ENCODE measurements around the gene TTLL11. TPM values are rescaled to one million over a fixed set of nuclear protein-coding genes. Genes with fewer than 3 reads are reported as not detected.

Gene TTLL11
- polyA plus RNA-seq, 1 donor from 2014 or later, result 8.0 TPM

DNA sequence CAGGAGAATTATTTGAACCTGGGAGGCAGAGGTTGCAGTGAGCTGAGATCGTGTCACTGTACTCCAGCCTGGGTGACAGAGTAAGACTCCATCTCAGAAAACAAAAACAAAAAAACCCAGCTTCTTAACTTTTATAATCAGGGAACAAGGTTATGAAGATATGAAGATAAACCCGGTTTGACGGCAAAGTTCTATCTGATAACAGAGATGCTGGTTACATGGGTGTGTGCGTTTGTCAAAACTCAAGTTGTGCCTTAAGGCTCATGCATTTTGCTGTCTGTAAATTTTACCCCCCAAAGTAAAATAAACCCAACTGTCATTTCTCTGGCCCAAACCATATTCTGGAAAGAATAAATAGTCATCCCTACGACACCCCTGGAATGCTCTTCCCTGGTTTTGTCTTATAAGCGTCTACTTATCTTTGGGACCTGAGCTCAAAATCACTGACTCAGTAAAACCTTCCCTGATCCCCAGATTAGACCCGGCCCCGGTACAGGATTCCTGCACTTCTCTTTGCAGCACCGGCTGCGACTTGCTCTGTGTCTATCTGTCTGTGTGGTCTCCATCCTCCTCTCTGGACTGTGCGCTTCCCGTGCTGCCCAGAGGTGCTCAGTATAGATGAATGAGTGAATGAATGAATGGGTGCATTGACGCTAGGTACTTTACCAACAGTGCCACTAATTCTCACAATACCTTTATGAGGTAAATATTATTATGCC lies 269.5 kb downstream of the TTLL11 start:
- TF ChIP-seq CTCF (IDR thresholded peaks at IDR 0.05; ENCODE audit: poor library complexity, severe bottlenecking) (no peak), SMC3 (conservative IDR thresholded peaks at IDR 0.05; ENCODE audit: poor library complexity) (no peak), REST (IDR thresholded peaks at IDR 0.05; ENCODE audit: borderline replicate concordance) (no peak), MXI1 (conservative IDR thresholded peaks at IDR 0.05; ENCODE audit: poor library complexity, severe bottlenecking) (no peak), RAD21 (conservative IDR thresholded peaks at IDR 0.05) (no peak), EP300 (conservative IDR thresholded peaks at IDR 0.05; ENCODE audit: poor library complexity, severe bottlenecking) (no peak), POLR2AphosphoS5 (IDR thresholded peaks at IDR 0.05) (no peak)
- Histone ChIP-seq H3K27me3 (ENCODE audit: insufficient read depth, low read depth, low read length) (no peaks in the 10 kb centered on the region), H3K4me3 (ENCODE audit: low read length) (no peak overlapping the region), H3K9me2 (ENCODE audit: insufficient read depth, low read length) (no peaks in the 10 kb centered on the region), H4K20me1 (ENCODE audit: insufficient read depth) (no peaks in the 10 kb centered on the region), H3K9me3 (ENCODE audit: low read length) (no peaks in the 10 kb centered on the region), H3K27ac (ENCODE audit: low read length) (no peak overlapping the region), H3K9ac (ENCODE audit: low read length) (no peak overlapping the region), H3F3A (ENCODE audit: insufficient read depth, low read length, poor library complexity, severe bottlenecking) (no peaks in the 10 kb centered on the region), H2AFZ (ENCODE audit: low read depth, low read length) (no peak overlapping the region), H3K4me2 (ENCODE audit: low read length) (no peak overlapping the region), H3K36me3 (ENCODE audit: insufficient read depth, low read length) (no peaks in the 10 kb centered on the region), H3K79me2 (replicated peaks; ENCODE audit: insufficient read depth, low read length) (no peaks in the 10 kb centered on the region)

DNA sequence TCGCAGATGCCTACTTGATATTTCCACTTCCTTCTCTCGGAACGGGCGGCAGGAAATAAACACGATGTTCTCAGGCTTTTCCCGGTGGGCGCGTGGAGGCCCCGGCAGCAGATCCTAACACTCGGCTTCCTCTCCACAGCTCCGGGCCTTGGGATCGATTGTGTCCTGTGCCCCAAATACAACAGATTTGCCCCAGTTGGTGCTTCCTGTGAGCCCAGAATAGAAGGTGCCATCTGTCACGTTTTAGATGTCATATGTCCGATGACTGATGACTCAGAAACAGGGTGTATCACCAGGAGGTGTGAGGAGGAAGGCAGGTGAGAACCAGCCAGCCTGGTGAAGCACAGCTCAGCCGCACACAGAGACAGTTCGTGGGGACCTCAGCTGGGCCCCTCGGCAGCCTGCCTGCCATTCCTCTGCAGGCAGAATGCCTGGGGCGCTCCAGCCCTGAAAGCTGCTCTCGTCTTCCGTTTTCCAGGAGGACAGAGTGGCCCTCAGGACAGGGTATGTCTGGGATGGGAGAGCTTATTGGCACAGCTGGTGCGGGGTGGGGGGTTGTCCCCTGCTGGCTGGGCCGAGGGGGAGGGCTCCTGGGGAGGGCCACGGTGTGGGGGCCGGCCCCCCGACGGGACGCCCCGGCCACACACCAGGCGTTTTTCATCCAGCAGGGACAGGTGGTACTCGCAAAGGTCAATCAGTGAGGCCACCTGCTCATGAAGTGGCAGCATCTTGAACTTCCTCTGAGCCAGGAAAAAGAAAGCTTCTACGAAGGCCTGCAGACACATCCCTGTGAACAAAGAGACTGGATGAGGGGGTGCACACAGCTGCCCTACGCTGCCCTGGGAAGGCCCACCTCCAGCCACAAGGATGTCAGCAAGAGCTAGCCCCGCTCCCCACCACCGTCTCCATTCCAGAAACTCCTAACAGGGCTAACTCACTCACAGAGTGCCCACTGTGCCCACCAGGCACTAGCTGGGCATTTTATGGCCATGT lies 270.7 kb downstream of the TTLL11 start:
- Histone ChIP-seq H3K4me2 (ENCODE audit: low read length) (no peak overlapping the region), H3K9me3 (ENCODE audit: low read length) (no peaks in the 10 kb centered on the region), H2AFZ (ENCODE audit: low read depth, low read length) (no peak overlapping the region), H3K36me3 (ENCODE audit: insufficient read depth, low read length) (no peaks in the 10 kb centered on the region), H3K4me3 (ENCODE audit: low read length) (no peak overlapping the region), H3K9me2 (ENCODE audit: insufficient read depth, low read length) (no peaks in the 10 kb centered on the region), H3K27me3 (ENCODE audit: insufficient read depth, low read depth, low read length) (no peaks in the 10 kb centered on the region), H3F3A (ENCODE audit: insufficient read depth, low read length, poor library complexity, severe bottlenecking) (no peaks in the 10 kb centered on the region), H3K9ac (ENCODE audit: low read length) (no peak overlapping the region), H3K27ac (ENCODE audit: low read length) (no peak overlapping the region), H4K20me1 (ENCODE audit: insufficient read depth) (no peaks in the 10 kb centered on the region), H3K79me2 (replicated peaks; ENCODE audit: insufficient read depth, low read length) (no peaks in the 10 kb centered on the region)
- TF ChIP-seq TAF1 (IDR thresholded peaks at IDR 0.05; ENCODE audit: low read depth), result no peak
- TF ChIP-seq SMC3 (conservative IDR thresholded peaks at IDR 0.05; ENCODE audit: poor library complexity), result no peak
- no peak for TF ChIP-seq POLR2AphosphoS5 (IDR thresholded peaks at IDR 0.05)
- TF ChIP-seq REST (IDR thresholded peaks at IDR 0.05; ENCODE audit: borderline replicate concordance), result no peak
- TF ChIP-seq EP300 (conservative IDR thresholded peaks at IDR 0.05; ENCODE audit: poor library complexity, severe bottlenecking), result no peak
- no peak for TF ChIP-seq MXI1 (conservative IDR thresholded peaks at IDR 0.05; ENCODE audit: poor library complexity, severe bottlenecking)
